Amygdala (tissue), 56 donors: ENCODE data around the gene PTN.
"Not testable (repeated sequence)": the region's sequence is repeated elsewhere in the genome, so short reads cannot be mapped to it uniquely, and the experiment has no call there.

Experiments used
- DNase-seq, 56 donors: peaks; one replicate each; lab custom pipeline; 2025; lab: John Stamatoyannopoulos, UW

PTN gene

GRCh38 chr7:137269240-137269639 is 74.3 kb downstream of the PTN start:
- no peak for DNase-seq

DNA sequence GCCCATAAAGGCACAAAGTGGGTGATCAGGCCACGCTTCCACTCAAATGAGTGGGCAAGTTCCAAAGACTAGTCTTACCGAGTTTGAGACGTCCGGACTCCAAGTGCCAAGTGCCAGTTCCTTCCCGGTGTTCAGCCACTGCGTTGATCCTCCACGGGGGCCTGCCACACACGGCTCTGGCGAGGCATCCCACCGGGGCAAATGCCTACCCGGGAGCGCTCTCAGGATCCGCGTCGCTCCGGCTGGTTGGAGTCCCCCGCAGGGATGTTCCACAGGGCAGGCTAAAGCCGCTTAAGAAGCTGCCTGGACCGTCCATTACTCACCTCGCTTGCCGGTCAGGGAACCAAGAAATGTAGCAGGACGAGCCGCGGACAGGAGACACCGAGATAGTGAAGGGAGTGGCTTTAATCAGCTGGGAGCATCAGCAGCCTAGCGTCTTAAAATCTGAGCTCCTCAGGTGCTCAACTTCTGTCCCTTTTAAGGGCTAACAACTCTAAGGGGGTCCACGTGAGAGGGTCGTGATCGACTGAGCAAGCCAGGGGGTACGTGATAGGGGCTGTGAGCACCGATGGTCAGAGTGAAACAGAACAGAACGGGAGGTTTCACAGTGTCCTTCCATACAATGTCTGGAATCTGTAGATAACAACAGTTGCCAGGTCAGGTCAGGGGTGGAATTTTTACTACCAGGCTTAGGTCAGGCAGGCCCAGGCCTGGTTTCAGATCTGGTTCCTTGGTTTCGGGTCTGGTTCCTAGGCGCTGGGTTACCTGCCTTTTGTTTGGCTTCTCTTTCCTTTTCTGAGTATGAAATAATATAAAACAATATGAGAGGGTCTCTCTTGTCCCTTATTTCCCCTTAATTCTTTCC is 75.3 kb downstream of the PTN start:
- DNase-seq, result not testable (repeated sequence)

GRCh38 chr7:137266764-137267163 is 76.8 kb downstream of the PTN start:
- no peak for DNase-seq

GRCh38 chr7:137265480-137265879 is 78.1 kb downstream of the PTN start:
- DNase-seq, result not testable (repeated sequence)

- no peak for DNase-seq
These were observed 80.9 kb downstream of the PTN start for GRCh38 chr7:137262599-137262998.

GRCh38 chr7:137258552-137258951 is 85.0 kb downstream of the PTN start:
- no peak for DNase-seq

GRCh38 chr7:137254766-137255165 is 88.8 kb downstream of the PTN start:
- no peak for DNase-seq

DNA sequence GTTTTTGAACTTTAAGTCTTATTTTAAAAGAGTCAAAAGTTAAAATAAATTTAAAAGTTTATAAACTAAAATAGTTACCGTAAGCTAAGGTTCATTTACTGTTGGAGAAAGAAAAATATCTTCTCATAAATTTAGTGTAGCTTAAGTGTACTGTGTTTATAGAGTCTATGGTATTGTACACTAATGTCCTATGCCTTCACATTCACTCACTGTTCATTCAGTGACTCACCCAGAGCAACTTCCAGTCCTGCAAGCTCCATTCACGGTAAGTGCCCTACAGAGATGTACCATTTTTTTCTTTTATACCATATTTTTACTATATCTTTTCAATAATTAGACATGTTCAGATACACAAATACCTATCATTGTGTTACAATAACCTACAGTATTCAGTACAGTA is 97.6 kb downstream of the PTN start:
- DNase-seq, result no peak

- no peak for DNase-seq
These were observed 98.3 kb downstream of the PTN start for GRCh38 chr7:137245186-137245585.

DNA sequence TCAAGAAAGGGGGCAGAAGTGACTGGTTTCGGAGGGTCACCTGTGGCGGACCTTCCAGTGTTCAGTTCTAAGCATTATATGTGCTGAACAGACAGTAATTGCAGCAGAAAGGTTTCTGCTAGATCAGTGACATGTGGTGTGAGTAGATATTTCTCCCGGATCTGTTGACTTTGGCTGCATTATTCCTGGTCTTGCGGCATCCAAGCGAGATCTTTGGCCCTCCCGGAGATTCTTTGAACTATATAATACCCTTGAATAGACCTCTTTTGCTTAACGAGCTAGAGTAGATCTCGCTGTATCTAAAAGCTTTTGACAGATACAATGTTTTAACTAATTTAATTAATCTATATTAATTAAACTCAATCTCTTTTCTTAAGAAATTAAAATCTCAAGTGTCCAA is 99.8 kb downstream of the PTN start:
- DNase-seq, result no peak

DNA sequence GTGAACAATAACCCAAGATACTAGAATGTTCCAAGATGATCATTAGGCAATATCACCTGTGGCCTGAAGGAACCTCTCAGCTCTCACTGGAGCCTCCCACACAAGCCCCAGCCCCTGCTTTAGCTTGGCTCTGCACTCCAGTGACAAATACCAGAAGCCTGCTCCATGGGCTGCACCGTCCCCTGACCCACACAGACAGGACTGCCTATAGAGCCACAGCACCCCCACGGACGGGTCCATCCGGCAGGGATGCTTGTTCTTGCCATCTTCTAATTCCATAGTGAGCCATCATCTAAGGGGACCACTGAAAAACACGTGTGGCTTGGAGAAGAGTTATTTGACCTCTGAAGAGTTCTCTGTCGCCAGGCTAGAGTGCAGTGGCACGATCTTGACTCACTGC is 100.9 kb downstream of the PTN start:
- DNase-seq, result no peak

- DNase-seq, result no peak
These were observed 101.7 kb downstream of the PTN start for GRCh38 chr7:137241655-137242360.

GRCh38 chr7:137239186-137239585 is 104.3 kb downstream of the PTN start:
- not testable (repeated sequence) for DNase-seq

- DNase-seq, result no peak
These were observed 108.1 kb downstream of the PTN start for GRCh38 chr7:137235434-137235833.

DNA sequence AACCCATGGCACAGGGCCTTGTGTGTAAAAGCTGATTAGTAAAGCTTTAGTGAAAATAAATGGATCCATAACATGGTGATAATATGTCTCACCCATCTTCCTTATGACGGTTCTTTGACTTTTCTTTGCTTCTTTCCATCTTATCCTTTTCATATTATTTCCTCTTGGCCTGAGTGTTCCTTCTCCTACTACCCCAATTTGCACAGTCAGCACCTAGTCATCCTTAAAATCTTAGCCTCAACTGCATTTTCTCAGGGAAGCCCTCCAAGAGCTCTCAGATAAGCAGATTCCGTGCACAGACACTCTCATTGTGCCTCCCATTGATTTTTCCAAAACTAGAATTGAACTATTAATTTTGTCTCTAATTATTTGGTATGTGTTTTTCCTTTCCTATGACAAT is 112.4 kb downstream of the PTN start:
- no peak for DNase-seq

DNA sequence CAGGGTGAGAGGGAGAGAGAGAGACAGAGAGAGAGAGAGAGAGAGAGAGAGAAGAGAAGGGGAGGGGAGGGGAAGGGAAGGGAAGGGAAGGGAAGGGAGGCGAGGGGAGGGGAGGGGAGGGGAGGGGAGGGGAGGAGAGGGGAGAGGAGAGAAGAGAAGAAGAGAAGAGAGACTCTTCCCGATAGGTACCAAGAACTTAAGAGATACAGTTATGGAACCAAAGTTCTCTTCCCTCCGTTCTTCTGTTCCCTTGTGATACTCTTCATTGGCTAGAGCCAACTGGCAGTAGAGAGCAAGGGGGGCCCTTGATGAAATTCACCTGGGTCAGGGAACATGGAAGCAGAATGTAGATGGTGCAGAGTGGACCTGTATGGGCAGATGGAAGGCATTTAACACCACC is 122.1 kb downstream of the PTN start:
- no peak for DNase-seq

GRCh38 chr7:137213744-137214143 is 129.8 kb downstream of the PTN start:
- DNase-seq, result no peak

DNA sequence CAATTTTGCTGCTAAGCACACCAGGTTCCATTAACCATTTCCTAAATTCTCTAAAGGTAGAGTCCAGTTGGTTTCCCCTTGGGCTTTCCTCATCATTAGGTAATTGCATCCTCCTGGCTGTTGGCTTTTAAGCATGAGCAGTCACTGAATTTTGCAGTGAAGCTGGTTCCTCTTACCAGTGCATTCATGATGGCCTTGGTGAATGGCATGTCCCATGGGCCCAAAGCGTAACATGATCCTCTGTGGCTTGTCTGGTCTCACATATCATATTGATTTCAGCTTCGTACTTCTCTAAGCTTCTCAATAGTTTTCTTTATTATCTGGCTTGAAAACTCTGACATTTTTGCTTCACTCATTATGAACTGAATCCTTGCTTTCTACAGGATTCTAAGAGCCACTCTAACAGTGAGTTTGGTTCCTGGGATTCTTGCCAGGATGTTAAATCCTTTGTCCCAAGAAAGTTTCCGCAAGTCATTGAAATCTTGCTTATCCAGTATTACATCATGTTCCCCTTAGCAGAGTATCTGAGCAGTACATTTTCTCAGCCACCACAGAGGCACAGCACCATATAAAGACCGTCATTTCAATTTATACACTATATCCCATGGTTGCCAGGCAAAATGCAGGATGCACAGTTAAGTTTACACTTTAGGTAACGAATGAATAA is 134.2 kb downstream of the PTN start:
- DNase-seq, result no peak

DNA sequence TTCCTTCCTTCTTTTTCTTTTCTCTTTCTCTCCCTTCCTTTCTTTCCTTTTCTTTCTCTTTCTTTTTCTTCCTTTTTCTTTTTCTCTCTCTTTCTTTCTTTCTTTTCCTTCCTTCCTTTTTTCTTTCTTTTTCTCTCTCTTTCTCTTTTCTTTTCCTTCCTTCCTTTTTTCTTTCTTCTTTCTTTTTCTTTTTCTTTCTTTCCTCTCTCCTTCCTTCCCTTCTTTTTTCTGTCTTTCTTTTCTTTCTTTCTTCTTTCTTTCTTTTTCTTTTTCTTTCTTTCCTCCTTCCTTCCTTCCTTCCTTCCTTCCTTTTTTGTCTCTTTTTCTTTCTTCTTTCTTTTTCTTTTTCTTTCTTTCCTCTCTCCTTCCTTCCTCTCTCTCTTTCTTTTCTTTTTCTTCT is 136.8 kb downstream of the PTN start:
- DNase-seq, result no peak

DNA sequence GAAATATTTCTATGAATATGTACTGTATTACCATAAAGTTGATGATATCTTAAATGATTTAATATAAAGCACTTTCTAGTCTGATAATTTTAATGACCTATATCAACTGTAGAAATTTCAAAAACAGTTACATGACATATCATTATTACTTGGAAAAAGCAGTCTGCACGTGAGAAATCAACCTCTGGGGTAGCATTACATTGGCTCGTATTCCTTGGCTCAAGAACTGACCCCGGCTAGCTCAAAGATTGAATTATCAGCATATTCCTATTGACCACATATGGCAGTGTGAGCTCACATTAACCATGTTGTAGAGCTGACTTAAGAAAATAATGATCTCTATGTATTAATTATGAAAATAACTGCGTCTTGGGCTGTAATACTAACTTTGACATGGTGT is 139.3 kb downstream of the PTN start:
- no peak for DNase-seq

GRCh38 chr7:137203351-137203750 is 140.2 kb downstream of the PTN start:
- DNase-seq, result no peak

DNA sequence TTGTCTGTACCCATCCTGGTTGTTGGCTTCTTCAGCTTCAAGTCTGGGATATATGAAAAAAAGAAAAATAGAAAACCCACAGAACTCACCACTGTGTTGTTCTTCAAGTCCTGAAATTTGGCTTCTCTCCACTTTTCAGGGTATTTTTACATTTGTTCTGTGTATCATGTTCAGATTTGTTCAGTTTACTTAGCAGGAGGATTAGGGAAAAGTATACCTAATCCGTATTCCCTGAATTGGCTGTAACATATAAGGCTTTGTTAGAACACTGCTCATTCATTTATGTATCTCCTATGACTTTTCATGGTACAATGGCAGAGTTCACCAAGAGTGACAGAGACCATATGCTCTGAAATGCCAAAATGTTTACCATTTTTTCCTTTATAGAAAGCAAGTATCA is 146.9 kb downstream of the PTN start:
- DNase-seq, result no peak
